ENCODE results near the gene B3GNT9.

DNA sequence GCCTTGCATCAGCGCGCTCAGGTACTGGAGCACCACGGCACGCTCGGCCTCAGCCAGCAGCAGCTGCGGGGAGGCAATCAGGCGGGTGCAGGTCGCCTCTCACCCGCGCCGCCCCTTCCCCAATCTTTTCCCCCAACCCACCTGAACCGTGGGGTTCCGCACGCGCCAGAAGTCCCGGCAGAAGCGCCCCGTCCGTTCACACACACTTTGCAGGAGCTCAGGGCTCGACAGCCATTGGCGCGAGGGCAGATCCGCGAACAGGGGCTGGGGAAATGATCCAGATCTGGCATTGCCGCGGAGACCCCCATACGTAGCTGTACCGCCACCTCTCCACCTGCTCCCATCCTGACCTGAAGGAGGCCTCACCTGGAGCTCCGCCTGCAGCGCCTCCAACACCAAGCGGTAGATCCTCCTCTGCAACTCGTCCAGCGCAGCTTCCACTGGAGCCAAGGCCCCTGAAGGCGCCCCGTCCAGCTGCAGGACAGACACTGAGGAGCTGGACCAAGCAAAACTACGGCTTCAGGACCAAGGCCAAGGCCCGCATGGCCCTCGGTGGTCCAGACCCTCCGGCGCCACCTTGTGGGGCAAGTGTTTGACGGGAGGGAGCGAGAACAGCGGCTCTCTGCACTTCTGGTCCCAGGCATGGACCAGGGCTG is 34.3 kb upstream of the B3GNT9 start:
- no peak for TF ChIP-seq EP300 (IDR thresholded peaks at IDR 0.05)
- TF ChIP-seq, protein P1, sequence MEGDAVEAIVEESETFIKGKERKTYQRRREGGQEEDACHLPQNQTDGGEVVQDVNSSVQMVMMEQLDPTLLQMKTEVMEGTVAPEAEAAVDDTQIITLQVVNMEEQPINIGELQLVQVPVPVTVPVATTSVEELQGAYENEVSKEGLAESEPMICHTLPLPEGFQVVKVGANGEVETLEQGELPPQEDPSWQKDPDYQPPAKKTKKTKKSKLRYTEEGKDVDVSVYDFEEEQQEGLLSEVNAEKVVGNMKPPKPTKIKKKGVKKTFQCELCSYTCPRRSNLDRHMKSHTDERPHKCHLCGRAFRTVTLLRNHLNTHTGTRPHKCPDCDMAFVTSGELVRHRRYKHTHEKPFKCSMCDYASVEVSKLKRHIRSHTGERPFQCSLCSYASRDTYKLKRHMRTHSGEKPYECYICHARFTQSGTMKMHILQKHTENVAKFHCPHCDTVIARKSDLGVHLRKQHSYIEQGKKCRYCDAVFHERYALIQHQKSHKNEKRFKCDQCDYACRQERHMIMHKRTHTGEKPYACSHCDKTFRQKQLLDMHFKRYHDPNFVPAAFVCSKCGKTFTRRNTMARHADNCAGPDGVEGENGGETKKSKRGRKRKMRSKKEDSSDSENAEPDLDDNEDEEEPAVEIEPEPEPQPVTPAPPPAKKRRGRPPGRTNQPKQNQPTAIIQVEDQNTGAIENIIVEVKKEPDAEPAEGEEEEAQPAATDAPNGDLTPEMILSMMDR (IDR thresholded peaks at IDR 0.05), result peak; percentile 80 to 87 (median 85)
